Fibroblast of the conjunctiva (primary cell): ENCODE data around the gene S100PBP.
"Not testable (repeated sequence)": the region's sequence is repeated elsewhere in the genome, so short reads cannot be mapped to it uniquely, and the experiment has no call there.

Experiments
- DNase-seq: peaks from one replicate; pipeline ENCODE4 v3.0.0-alpha.2; 2010; ENCODE audit warnings: low read depth

The S100PBP gene

GRCh38 chr1:32784817-32785216 is 32.6 kb upstream of the S100PBP start:
- no peak for DNase-seq

GRCh38 chr1:32786856-32787255 is 30.6 kb upstream of the S100PBP start:
- DNase-seq = no peak

GRCh38 chr1:32789356-32789755 is 28.1 kb upstream of the S100PBP start:
- peak; percentile 72 for DNase-seq

- no peak for DNase-seq
Observed at GRCh38 chr1:32791881-32792280, 25.6 kb upstream of the S100PBP start.

- DNase-seq = not testable (repeated sequence)
Observed at GRCh38 chr1:32795763-32796162, 21.7 kb upstream of the S100PBP start.

- no peak for DNase-seq
Observed at GRCh38 chr1:32797456-32797855, 20.0 kb upstream of the S100PBP start.

DNA sequence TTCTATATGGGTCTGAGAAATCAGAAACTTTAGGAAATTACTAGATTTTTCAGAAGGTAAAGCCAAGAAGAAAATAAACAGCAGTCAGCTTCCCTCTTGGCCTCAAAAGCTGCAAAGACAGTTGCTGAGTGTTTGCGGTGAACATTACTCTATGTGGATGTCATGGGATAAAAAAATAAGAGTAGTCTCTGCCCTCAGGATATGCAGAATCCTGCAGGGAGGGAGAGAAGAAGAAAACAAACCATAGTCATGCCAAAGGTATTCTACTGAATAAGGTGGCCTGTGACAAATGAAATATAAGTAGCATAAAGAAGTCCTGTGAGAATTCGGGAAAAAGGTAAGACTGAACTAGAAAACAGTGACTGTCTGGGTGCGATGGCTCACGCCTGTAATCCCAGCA is 19.3 kb upstream of the S100PBP start:
- DNase-seq = no peak

DNA sequence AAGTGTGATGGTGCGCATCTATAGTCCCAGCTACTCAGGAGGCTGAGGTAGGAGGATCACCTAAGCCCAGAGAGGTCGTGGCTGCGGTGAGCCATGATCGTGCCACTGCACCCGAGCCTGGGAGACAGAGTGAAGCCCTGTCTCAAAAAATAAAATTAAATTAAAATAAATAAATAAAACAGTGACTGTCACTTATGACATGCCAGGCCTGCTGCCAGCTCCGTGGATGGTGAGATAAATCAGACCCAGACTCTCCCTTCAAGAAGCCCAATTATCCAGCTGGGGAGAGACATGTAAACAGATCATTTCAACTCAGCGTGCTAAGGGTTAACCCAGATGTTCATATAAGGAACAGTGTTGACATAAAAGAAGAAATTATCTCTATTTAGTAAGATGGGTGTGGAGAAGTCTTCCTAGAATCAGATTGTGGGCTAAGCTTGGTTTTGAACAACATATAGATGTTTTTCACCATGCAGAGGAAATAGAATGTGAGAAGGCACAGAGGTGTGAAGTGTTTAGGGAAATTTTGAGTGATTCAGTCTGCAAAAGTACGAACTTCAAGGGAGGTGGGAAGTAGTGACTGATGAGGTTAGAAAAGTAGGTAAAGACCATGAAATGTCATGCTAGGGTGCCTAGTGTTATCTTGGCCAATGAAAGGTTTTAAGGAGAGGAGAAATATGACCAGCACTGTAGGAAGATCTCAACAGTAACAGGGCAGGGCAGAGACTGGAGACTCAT is 18.6 kb upstream of the S100PBP start:
- no peak for DNase-seq

DNA sequence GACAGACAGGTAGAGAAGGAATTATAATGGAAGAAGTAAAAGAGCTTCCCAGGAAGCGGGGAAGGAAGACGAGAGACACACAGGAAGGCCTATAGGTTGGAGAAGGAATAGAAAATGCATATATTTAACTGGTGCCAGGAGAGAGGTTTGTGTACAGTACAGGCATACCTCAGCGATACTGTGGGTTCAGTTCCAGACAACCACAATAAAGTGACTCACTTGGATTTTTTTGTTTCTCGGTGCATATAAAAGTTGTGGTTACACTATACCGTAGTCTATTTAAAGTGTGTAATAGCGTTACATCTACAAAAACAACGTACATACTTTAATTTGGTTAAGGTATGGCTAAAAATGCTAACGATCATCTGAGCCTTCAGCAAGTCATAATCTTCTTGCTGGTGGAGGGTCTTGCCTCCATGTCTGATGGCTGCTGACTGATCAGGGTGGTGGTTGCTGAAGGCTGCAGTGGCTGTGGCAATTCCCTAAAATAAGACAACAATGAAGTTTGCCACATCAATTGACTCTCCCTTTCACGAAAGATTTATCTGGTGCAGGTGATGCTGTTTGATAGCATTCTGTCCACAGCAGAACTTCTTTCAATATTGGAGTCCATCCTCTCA is 16.2 kb upstream of the S100PBP start:
- no peak for DNase-seq

- not testable (repeated sequence) for DNase-seq
Observed at GRCh38 chr1:32804460-32804859, 13.0 kb upstream of the S100PBP start.

DNA sequence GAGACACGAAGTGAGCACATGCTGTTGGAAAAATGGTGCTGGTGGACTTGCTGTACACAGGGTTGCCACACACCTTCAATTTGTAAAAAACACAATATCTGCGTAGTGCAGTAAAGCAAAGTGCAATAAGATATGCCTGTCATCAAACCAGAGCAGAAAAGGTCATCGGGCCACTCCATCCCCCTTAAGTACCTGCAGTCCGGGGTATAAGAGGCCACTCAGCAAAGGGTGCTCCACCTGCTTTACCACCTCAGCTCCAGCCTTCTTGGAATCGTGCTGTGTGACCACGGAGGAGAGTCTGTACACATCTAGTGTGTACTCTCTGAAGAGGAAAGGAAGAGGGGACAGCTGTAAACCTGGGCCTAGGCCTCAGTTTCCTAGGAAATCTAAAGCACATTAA is 11.2 kb upstream of the S100PBP start:
- DNase-seq = no peak

DNA sequence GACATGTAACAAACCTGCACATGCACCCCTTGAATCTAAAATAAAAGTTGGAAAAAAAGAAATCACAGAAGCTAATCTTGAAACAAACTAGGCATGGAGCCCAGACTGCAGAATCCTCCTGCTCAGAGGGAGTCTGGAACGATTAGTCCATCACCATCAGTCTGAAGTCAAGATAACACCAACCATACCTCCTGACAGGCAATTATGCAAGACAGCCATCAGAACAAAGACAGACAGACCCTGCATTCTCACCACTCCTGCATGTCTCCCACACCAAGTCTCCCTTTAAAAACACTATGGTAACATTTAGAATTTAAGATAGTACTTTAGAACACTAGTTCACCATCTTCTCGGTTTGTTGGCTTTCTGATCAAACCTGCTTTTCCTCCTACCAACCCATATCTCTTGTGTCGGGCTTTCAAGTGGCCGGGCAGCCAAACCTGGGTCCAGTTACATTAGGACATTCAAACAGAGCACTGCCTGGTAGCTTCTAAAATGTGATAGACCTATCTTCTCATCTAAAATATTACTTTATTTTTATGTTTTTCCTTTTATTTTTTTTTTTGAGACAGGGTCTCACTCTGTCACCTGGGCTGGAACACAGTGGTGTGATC is 10.4 kb upstream of the S100PBP start:
- no peak for DNase-seq

DNA sequence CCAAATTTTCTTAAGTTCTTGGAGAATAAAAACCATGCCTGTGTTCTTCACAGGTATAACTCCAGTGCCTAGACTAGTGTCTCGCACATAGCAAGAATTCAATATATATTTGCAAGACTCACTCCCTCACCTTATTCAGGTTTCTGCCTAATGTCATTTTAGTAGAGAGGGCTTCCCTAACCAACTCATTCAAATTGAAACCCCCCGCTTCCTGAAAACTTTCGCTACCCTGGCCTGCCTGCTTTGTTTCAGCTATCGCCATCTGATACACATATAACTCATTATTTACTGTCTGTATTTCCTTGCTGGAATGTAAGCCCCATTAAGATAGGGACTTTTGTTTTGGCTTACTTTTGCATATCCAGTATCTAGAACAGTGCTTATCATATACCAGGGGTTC is 8.9 kb upstream of the S100PBP start:
- no peak for DNase-seq

GRCh38 chr1:32810358-32810757 is 7.1 kb upstream of the S100PBP start:
- no peak for DNase-seq

- DNase-seq = no peak
Observed at GRCh38 chr1:32811265-32811664, 6.2 kb upstream of the S100PBP start.

- no peak for DNase-seq
Observed at GRCh38 chr1:32811917-32812316, 5.5 kb upstream of the S100PBP start.

GRCh38 chr1:32813941-32814739 is 3.3 kb upstream of the S100PBP start:
- peak; percentile 17 for DNase-seq

DNA sequence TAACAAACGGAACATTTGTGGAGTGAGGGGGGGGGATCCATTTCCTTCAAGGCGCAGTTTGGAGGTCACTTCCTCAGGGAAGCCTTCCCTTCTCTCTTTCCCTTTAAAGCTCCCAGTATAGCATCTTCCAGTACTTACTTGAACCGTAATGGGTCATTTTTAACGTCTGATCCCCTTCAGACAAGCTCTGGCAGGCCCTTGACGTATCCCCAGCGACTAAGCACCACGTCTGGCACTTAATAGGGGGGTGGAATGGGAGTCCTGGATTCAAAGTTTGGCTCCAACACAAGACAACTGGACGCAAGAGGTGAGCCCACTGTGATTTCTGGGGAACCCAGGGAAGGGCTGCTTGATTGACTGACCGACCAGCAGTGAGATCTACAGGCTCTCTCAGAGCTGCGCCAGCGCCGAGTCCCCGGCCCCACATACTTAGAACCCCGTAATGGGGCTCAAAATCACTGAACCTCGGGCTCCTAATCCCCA is 736 bp upstream of the S100PBP start:
- DNase-seq = peak; percentile 18

DNA sequence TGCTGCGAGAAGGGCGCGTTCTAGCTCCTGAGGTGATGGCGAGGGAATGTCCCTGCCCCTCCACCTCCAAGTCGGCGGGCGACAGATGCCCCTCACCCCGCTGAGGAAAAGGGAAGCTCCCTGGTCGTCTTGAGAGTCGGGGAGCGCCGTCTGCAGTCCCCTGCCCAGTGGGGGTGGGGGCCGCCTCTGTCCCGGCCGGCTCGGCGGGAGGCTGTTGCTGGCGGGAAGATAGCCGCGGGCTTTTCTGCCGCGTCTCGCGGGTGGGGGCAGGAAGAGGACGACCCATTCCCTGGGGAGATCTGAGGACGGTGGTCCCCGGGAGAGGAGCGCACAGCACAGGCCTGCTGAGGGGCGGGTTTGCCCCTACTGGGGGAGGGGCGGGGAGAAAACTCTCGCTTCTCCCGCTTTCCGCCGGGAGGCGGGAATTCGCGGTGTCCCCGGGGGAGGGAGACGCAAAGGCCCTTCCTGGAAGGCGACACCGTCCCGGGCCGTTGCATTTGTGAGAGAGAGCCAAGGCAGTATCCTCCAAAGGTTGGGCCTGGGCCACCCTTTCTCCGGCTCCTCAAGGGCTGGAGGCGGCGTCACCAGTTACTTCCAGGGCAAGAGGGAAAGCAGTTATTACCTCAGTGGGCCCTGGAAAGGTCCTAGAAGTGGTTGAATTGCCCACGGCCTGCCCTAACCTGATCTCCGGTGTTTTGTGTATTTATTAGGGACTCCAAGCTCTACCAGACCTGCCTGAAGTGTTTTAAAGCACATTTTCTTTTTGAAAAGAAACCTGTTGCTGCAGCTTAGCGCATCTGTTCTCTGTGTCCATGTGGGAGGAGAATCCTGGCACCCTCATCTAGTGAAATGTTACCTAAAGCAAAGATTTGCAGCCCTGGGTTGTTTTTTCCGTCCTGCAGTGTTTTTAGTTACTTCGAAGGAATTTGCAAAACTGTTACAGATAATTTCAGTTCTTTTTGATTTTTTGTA is 648 bp downstream of the S100PBP start:
- no peak for DNase-seq

DNA sequence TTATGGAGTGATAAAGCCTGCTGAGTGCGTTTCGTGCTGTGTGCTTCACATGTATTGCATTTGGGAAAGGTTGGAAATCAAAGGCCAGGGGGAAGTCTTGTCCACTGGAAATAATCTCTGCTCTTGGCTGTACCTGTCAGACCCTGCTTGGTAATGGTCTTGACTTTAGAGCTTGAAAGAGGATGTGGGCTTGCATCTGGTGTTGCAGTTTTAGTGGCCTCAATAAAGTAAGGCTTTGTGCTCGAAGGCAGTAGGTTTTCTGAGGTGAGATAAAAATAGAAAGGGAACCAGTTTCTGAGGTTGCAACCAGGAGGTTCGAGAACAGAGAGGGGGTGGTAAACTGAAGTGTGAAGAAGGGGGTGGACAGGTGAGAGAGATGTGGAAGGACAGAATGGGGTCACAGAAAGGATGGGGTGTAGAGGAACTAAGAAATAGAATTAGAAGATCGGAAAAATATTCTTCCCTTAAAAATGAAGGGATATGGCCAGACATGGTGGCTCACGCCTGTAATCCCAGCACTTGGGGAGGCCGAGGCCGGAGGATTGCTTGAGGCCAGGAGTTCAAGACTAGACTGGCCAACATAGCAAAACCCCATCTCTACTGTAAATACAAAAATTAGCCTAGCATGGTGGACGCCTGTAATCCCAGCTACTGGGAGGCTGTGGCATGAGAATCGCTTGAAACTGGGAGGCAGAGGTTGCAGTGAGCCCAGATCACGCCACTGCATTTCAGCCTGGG is 1.5 kb downstream of the S100PBP start:
- no peak for DNase-seq

GRCh38 chr1:32825181-32825580 is 7.7 kb downstream of the S100PBP start:
- no peak for DNase-seq
